Glutamatergic neuron (in vitro differentiated cells): ENCODE data around the gene APOA1. TPM values are rescaled to one million over a fixed set of nuclear protein-coding genes. Genes with fewer than 3 reads are reported as not detected.

ENCODE experiments used
- DNase-seq: peaks from one replicate; pipeline ENCODE4 v3.0.0; 2022
- H3K27ac Mint-ChIP-seq: one replicate; pipeline ENCODE4 v1.8.0; 2020; ENCODE audit warnings: mild to moderate bottlenecking, mixed read lengths, inconsistent platforms; ENCODE audit not compliant: unreplicated experiment
- H3K27me3 Mint-ChIP-seq: one replicate; pipeline ENCODE4 v1.8.0; 2020; ENCODE audit warnings: mild to moderate bottlenecking, moderate library complexity, mixed read lengths, inconsistent platforms; ENCODE audit not compliant: unreplicated experiment
- H3K36me3 Mint-ChIP-seq: one replicate; pipeline ENCODE4 v1.8.0; 2020; ENCODE audit warnings: mild to moderate bottlenecking, mixed read lengths, inconsistent platforms; ENCODE audit not compliant: unreplicated experiment
- H3K4me1 Mint-ChIP-seq: one replicate; pipeline ENCODE4 v1.8.0; 2020; ENCODE audit warnings: mild to moderate bottlenecking, low read depth, mixed read lengths, inconsistent platforms; ENCODE audit not compliant: unreplicated experiment
- H3K4me3 Mint-ChIP-seq: one replicate; pipeline ENCODE4 v1.8.0; 2020; ENCODE audit warnings: mild to moderate bottlenecking, mixed read lengths, inconsistent platforms; ENCODE audit not compliant: unreplicated experiment
- H3K9me3 Mint-ChIP-seq: one replicate; pipeline ENCODE4 v1.8.0; 2020; ENCODE audit warnings: mild to moderate bottlenecking, moderate library complexity, mixed read lengths, inconsistent platforms; ENCODE audit not compliant: unreplicated experiment
- CTCF ChIP-seq: fragments of 200-600 bp; sonication (generic); IDR thresholded peaks from one replicate; pipeline ENCODE4 v1.5.0; 2021; ENCODE audit not compliant: partially characterized antibody, unreplicated experiment
- total RNA-seq: library from RNA; stranded (reverse); fragmentation: NEBNext Ultra II Directional; extraction: Animal tissue kit (Norgen Biotek cat#: 25700); gene quantifications from one replicate; pipeline ENCODE4 v1.2.1, GENCODE V29; 2021; ENCODE audit not compliant: unreplicated experiment

Gene APOA1
- total RNA-seq, 1 donor from 2014 or later = not detected

DNA sequence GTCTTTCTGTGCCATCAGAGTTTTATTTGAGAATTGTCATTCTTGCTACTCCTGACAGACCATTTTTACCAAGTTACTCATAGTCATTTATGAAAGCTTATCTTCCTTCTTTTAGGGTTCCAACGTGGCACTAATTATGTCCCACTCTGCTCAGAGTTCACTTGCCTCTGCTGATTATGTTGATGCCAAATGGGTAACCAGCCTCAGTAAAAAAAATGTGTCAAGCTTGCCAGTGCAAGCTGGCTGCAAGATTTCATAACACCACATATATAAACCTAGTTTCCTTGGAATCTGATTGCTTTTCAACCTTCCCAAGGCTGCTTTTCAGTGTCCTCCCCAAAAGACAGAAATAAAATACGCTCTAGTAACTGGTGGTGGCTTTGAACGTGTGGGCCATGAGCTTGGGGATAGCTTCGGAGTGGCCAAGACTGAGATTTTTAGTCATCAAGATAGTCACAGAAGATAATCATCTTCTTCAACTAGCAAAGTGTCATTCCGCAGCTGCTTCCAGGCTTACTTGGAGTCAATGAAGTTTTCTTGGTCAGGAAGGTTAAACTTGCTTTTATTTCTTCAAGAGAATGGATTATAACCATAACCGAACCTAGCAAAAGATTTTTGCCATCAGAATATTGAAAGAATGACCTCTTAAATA lies 29.5 kb upstream of the APOA1 start:
- H3K36me3 Mint-ChIP-seq = no peaks in the 10 kb centered on the region
- H3K4me3 Mint-ChIP-seq = no peak overlapping the region
- no peaks in the 10 kb centered on the region for H3K9me3 Mint-ChIP-seq
- no peak for DNase-seq
- no peak overlapping the region for H3K27ac Mint-ChIP-seq
- no peaks in the 10 kb centered on the region for H3K27me3 Mint-ChIP-seq
- H3K4me1 Mint-ChIP-seq = no peaks in the 10 kb centered on the region
- no peak for TF ChIP-seq CTCF

DNA sequence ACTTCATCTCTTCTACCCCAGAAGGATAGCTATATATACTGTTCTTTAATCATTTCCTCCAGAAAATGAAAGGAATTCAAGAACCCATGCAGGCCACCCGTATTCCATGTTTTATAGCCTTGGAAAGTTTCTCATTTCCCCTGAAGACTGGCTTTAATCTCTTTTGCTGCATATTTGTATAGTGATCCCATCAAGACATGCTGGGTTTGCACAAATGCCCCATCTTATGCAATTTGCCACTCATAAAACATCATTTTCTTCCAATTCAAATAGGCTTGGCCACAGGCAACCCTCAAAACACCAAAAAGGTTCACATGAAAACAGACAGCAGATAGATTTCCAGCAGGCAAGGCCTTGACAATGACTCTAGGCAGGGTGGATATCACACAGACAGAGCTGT lies 28.3 kb upstream of the APOA1 start:
- peaks cover 3% of the 10 kb centered on the region for H3K4me1 Mint-ChIP-seq
- no peak overlapping the region for H3K27ac Mint-ChIP-seq
- no peaks in the 10 kb centered on the region for H3K27me3 Mint-ChIP-seq
- no peaks in the 10 kb centered on the region for H3K36me3 Mint-ChIP-seq
- H3K4me3 Mint-ChIP-seq = no peak overlapping the region
- H3K9me3 Mint-ChIP-seq = no peaks in the 10 kb centered on the region
- no peak for DNase-seq
- no peak for TF ChIP-seq CTCF

DNA sequence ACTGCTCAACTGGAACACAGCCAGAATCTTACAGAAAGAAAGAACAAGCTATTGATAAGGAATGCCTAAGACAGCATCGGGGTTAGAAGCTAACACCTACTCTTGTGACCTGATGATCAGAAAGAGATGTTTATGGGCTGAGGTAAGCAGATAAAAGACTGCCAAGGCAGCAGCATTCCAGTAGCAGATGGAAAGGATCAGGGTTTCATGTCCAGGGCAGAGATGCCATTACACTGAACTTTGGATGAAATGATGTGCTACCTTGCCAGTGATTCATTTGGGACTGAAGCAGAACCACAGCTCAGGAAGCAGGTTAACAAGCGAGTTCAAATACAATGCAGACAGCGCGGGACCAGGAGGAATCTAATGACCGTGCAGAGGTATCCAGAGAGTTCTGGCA lies 27.1 kb upstream of the APOA1 start:
- Mint-ChIP-seq H3K4me1 (peaks cover 3% of the 10 kb centered on the region), H3K27me3 (no peaks in the 10 kb centered on the region), H3K36me3 (no peaks in the 10 kb centered on the region), H3K27ac (no peak overlapping the region), H3K4me3 (no peak overlapping the region), H3K9me3 (no peaks in the 10 kb centered on the region)
- no peak for TF ChIP-seq CTCF
- DNase-seq = no peak

DNA sequence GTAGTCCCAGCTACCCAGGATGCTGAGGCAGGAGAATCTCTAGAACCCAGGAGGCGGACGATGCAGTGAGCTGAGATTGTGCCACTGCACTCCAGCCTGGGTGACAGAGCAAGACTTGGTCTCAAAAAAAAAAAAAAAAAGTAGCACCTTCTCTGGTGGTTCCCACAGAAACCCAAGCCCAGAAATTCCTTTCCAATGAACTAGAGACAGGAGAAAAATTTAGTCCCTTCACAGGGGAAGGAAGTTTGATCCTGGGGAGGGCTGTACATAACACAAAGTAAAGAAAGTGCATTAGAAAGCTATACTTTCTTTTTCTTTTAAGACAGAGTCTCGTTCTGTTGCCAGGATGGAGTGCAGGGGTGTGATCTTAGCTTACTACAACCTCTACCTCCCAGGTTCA lies 25.5 kb upstream of the APOA1 start:
- no peaks in the 10 kb centered on the region for H3K9me3 Mint-ChIP-seq
- H3K4me3 Mint-ChIP-seq = no peak overlapping the region
- no peak for DNase-seq
- TF ChIP-seq CTCF = no peak
- peaks cover 3% of the 10 kb centered on the region for H3K4me1 Mint-ChIP-seq
- no peaks in the 10 kb centered on the region for H3K27me3 Mint-ChIP-seq
- H3K36me3 Mint-ChIP-seq = no peaks in the 10 kb centered on the region
- no peak overlapping the region for H3K27ac Mint-ChIP-seq

GRCh38 chr11:116862185-116862584 lies 24.8 kb upstream of the APOA1 start:
- no peak for DNase-seq
- H3K4me3 Mint-ChIP-seq = no peak overlapping the region
- H3K4me1 Mint-ChIP-seq = peaks cover 3% of the 10 kb centered on the region
- TF ChIP-seq CTCF = no peak
- H3K9me3 Mint-ChIP-seq = no peaks in the 10 kb centered on the region
- H3K36me3 Mint-ChIP-seq = no peaks in the 10 kb centered on the region
- no peak overlapping the region for H3K27ac Mint-ChIP-seq
- no peaks in the 10 kb centered on the region for H3K27me3 Mint-ChIP-seq
